ENCODE data around the gene EPHB1.

The EPHB1 gene

GRCh38 chr3:135214400-135214799 is 419.3 kb downstream of the EPHB1 start:
- no peak for DNase-seq (ENCODE audit: extremely low read depth, low read depth)
- no peak for TF ChIP-seq CTCF (IDR thresholded peaks at IDR 0.05; ENCODE audit: low read depth, low read length, missing control alignments)
- no peak overlapping the region for H3K4me3 ChIP-seq (replicated peaks; ENCODE audit: low read depth, low read length)

GRCh38 chr3:135215516-135215915 is 420.5 kb downstream of the EPHB1 start:
- TF ChIP-seq CTCF (IDR thresholded peaks at IDR 0.05; ENCODE audit: low read depth, low read length, missing control alignments) = no peak
- DNase-seq (ENCODE audit: extremely low read depth, low read depth) = no peak
- H3K4me3 ChIP-seq (replicated peaks; ENCODE audit: low read depth, low read length) = no peak overlapping the region

GRCh38 chr3:135216659-135217058 is 421.6 kb downstream of the EPHB1 start:
- no peak for TF ChIP-seq CTCF (IDR thresholded peaks at IDR 0.05; ENCODE audit: low read depth, low read length, missing control alignments)
- no peak for DNase-seq (ENCODE audit: extremely low read depth, low read depth)
- H3K4me3 ChIP-seq (replicated peaks; ENCODE audit: low read depth, low read length) = no peak overlapping the region

GRCh38 chr3:135217730-135218129 is 422.7 kb downstream of the EPHB1 start:
- TF ChIP-seq CTCF (IDR thresholded peaks at IDR 0.05; ENCODE audit: low read depth, low read length, missing control alignments) = no peak
- no peak overlapping the region for H3K4me3 ChIP-seq (replicated peaks; ENCODE audit: low read depth, low read length)
- DNase-seq (ENCODE audit: extremely low read depth, low read depth) = no peak

GRCh38 chr3:135218304-135218703 is 423.2 kb downstream of the EPHB1 start:
- H3K4me3 ChIP-seq (replicated peaks; ENCODE audit: low read depth, low read length) = no peak overlapping the region
- no peak for DNase-seq (ENCODE audit: extremely low read depth, low read depth)
- TF ChIP-seq CTCF (IDR thresholded peaks at IDR 0.05; ENCODE audit: low read depth, low read length, missing control alignments) = no peak

GRCh38 chr3:135218782-135219181 is 423.7 kb downstream of the EPHB1 start:
- TF ChIP-seq CTCF (IDR thresholded peaks at IDR 0.05; ENCODE audit: low read depth, low read length, missing control alignments) = no peak
- no peak overlapping the region for H3K4me3 ChIP-seq (replicated peaks; ENCODE audit: low read depth, low read length)
- DNase-seq (ENCODE audit: extremely low read depth, low read depth) = no peak

GRCh38 chr3:135224815-135225362 is 429.8 kb downstream of the EPHB1 start:
- no peak for TF ChIP-seq CTCF (IDR thresholded peaks at IDR 0.05; ENCODE audit: low read depth, low read length, missing control alignments)

More at GRCh38 chr3:135224815-135225362, 429.8 kb downstream of the EPHB1 start:
- H3K4me3 ChIP-seq (replicated peaks; ENCODE audit: low read depth, low read length) = no peak overlapping the region
- no peak for DNase-seq (ENCODE audit: extremely low read depth, low read depth)
